LNCAP (cell line): ENCODE measurements around the gene TNRC6C.

Source experiments
- CTCF ChIP-seq: fragments of 450-650 bp; IDR thresholded peaks from 2 replicates; pipeline ENCODE4 v1.5.1; 2017; ENCODE audit warnings: mild to moderate bottlenecking

TNRC6C gene

GRCh38 chr17:78045316-78045715 lies 86.8 kb downstream of the TNRC6C start:
- TF ChIP-seq CTCF, result no peak

- no peak for TF ChIP-seq CTCF
Observed at GRCh38 chr17:78046923-78047322, 88.4 kb downstream of the TNRC6C start.

- TF ChIP-seq CTCF, result no peak
Observed at GRCh38 chr17:78048346-78049292, 90.1 kb downstream of the TNRC6C start.

DNA sequence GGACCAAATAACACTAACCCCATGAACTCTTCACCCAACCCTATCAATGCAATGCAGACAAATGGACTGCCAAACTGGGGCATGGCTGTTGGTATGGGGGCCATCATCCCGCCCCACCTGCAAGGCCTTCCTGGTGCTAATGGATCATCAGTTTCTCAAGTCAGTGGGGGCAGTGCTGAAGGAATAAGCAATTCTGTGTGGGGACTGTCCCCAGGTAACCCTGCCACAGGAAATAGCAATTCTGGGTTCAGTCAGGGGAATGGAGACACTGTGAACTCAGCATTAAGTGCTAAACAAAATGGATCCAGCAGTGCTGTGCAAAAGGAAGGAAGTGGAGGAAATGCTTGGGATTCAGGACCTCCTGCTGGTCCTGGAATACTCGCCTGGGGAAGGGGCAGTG lies 91.1 kb downstream of the TNRC6C start:
- no peak for TF ChIP-seq CTCF

DNA sequence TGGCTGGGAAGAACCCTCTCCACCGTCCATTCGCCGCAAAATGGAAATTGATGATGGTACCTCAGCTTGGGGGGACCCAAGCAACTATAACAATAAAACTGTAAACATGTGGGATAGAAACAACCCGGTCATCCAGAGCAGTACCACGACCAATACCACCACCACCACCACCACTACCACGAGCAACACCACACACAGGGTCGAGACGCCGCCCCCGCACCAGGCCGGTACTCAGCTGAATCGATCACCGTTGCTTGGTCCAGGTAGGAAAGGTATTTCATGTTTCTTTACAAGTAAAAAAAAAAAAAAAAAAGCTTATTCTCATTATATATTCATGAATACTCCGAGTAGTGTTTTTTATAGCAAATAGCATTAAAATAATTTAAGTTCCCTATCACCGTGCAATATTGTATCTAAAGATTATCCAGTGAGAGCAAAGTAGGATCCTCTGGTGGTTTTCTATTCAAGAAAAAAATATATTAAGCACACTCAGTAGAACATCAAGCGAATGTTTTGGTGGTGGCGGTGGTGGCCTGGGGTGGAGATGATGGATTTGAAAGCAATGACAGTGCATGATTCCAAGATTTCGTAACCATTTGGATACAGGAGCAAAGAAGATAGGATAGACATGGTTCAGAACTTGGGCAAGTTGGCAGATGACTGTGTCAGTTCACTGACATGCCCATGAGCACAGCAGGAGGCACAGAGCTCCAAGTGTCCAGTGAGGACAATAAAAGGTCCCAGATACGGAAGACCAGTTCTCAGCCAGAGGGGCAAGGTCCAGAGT lies 92.9 kb downstream of the TNRC6C start:
- no peak for TF ChIP-seq CTCF

GRCh38 chr17:78053777-78054468 lies 95.4 kb downstream of the TNRC6C start:
- TF ChIP-seq CTCF, result no peak

- no peak for TF ChIP-seq CTCF
Observed at GRCh38 chr17:78057113-78057740, 98.7 kb downstream of the TNRC6C start.
